NCI-H446 treated with DMSO at 0.1 percent for 48 hours (cell line): ENCODE measurements around the gene APH1B.
"Not testable (repeated sequence)": the region's sequence is repeated elsewhere in the genome, so short reads cannot be mapped to it uniquely, and the experiment has no call there.

Source experiments
- DNase-seq: peaks from one replicate; lab custom pipeline; 2025; lab: John Stamatoyannopoulos, UW

Gene APH1B

GRCh38 chr15:63299943-63300575 lies 22.7 kb downstream of the APH1B start:
- no peak for DNase-seq

- no peak for DNase-seq
Observed at GRCh38 chr15:63301088-63301487, 23.7 kb downstream of the APH1B start.

DNA sequence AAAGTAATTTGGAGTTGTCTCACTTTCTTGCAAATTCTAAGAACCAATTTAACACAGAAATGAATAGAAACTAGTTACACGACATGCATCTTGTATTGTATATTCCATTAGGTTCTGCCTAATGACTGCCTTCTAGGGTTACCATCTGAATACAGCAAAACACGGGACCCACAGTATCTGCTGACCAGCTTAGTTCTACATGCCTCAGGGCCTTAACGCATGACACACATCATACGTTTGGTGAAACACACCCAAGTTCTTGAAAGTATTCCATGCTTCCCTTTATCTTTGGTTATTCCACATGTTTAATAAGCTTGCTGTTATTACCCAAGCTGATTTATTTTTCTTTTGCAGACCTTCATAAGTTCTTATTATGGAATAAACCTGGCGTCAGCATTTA lies 27.9 kb downstream of the APH1B start:
- DNase-seq = no peak

- no peak for DNase-seq
Observed at GRCh38 chr15:63306492-63307073, 29.2 kb downstream of the APH1B start.

GRCh38 chr15:63308491-63308890 lies 31.1 kb downstream of the APH1B start:
- DNase-seq = no peak

DNA sequence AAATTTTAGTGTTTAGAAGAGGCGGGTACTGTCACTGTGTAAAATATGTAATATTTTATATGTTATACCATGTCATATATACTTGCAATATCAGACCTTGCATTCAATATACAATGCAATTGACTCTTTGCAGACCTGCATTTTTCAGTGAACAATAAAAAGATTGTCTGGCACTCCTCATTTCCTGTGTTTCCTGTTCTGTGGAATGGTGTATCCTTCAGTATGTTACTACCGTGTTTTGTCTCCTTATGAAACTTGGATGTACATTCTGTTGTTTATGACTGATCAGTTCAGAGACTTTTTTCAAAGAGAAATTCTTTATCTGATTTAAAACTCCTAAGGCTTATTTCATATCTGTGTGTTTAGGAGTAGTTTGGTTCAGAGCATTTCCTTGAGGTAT lies 31.5 kb downstream of the APH1B start:
- DNase-seq = no peak

DNA sequence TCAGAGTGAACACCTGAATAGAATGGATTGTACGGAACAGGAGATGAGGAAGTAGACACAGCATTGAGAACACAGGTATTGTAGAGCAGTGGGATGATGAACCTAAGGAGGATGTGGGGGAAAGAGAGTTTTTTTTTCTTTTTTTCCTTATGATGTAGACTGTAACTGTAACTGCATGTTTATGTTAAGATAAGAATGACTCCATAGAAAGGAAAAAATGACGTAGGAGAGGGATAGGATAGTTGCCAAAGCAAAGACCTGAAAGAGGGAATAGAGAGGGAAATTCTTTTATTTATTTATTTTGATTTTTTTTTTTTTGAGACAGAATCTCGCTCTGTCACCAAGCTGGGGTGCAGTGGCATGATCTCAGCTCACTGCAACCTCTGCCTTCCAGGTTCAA lies 33.2 kb downstream of the APH1B start:
- no peak for DNase-seq

- DNase-seq = no peak
Observed at GRCh38 chr15:63312286-63312685, 34.9 kb downstream of the APH1B start.

DNA sequence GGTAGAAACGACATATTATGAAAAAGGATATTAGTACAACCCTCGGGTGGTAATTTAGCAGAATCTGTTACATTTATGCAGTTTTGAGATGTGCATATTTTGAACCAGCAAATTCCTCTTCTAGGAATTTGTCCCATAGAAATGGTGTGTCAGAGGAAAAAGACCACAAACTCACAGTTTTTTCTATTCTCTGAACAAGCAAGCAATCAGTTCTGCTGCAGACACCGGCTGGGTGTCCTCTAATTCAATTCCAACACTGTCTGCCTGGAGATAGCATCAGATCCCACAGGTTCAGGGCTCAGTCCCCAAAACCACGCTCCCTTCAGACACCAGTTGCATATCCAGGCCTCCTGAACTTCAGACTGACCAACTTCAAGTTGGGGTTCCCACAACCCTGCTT lies 36.4 kb downstream of the APH1B start:
- DNase-seq = no peak

DNA sequence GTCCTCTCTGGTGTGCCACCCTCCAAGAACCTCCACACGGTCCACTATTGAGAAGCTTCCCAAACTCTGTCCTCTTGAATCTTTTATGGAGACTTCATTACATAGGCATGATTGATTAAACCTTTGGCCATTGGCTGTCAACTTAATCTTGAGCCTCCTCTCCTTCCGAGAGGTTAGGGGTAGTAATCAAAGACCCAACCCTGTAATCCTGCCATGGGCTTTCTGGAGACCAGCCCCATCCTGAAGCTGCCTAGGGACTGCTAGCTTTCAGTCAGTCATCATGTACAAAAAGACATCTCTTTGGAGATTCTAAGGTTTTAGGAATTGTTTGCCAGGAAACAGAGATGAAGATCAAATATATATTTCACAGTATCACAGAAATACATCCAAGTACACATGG lies 37.0 kb downstream of the APH1B start:
- DNase-seq = no peak

- no peak for DNase-seq
Observed at GRCh38 chr15:63318344-63318743, 40.9 kb downstream of the APH1B start.

DNA sequence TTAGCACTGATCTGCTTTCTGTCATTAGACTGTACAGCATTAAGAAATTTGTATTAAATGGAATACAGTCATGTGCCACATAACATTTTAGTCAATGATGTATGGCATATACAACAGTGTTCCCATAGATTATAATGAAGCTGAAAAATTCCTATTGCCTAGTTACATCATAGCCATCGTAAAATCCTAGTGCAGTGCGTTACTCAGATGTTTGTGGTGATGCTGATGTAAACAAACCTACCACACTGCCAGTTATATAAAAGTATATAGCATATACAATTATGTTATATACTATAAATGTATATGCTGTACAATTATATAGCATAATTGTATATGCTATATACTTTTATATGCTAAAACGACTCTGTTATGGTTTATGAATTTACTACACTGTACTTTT lies 41.7 kb downstream of the APH1B start:
- no peak for DNase-seq

- DNase-seq = not testable (repeated sequence)
Observed at GRCh38 chr15:63320446-63320845, 43.0 kb downstream of the APH1B start.

- DNase-seq = not testable (repeated sequence)
Observed at GRCh38 chr15:63320981-63321380, 43.6 kb downstream of the APH1B start.

- no peak for DNase-seq
Observed at GRCh38 chr15:63321462-63321861, 44.1 kb downstream of the APH1B start.

DNA sequence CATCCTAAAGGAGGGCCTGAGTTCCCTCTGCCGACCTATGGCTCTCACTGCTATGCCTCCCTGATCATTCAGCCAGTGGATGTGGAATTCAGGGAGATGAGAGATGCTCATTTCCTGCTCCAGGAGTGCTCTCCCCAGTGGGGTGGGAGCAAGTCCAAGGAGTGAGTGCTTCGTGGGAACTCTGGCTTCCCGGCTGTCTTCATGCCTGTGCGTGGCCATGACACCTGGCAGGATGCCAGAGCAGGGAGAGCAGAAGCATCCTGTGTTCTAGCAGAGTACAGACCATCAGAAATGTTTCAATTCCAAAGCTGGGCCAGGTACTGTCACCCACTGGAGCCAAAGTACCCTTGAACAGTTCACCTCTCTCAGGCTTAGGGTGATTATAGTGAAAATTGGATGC lies 45.1 kb downstream of the APH1B start:
- DNase-seq = no peak

- DNase-seq = no peak
Observed at GRCh38 chr15:63323798-63324563, 46.6 kb downstream of the APH1B start.

DNA sequence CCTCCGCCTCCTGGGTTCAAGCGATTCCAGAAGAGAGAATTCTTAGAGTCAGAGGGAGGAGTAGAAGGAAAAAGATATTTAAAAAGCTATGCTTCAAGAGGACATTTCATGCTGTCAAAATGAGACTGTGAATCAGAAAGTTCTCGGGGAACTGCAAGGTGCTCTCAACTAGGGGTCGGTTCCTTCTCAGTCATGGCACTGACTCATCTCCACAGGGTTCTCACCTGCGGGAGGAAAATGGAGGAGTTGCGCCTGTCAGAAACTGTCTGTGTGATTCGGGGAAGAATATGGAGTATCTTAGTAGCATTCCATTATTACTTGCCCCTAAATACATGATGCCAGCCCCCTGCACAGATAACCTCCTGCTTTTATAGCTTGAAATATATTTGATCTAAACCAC lies 47.4 kb downstream of the APH1B start:
- no peak for DNase-seq

DNA sequence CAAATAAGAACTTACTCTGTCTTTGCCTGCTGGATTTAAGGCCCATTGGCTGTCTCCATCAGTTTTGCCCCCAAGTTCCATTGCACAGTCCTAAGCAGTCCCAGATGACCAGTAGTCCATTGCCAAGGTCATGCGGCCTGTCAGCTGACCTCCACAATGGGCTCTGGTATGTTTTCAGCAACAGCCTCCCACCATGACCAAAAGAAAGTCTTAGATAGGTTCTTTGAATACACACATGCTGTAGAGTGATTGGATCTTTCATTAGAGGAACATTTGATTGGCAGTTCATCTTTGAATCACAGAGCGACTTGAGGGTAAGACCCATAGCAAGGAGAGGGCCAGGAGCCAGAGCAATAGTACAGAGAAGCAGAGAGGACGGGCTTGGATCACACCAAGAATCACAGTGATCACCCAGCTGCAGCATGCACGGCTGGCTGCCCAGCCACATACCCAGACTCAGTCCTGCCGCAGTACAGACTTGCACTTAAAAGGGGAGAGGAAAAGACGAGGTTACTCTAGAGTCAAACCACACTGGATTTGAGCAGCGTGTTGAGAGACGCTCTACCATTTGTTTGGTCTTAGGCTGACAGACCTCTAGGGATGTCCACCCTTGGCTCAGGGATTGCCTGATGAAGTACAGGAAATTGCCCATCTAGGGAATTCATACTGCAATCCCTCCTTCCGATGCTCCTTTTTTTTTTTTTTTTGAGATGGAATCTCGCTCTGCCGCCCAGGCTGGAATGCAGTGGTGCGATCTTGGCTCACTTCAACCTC lies 50.4 kb downstream of the APH1B start:
- no peak for DNase-seq

- DNase-seq = no peak
Observed at GRCh38 chr15:63329567-63330350, 52.4 kb downstream of the APH1B start.

GRCh38 chr15:63330926-63331325 lies 53.5 kb downstream of the APH1B start:
- no peak for DNase-seq

GRCh38 chr15:63331456-63331855 lies 54.1 kb downstream of the APH1B start:
- no peak for DNase-seq
